HS-5 (cell line): ENCODE measurements around the gene PARP15.
"Not testable (repeated sequence)": the region's sequence is repeated elsewhere in the genome, so short reads cannot be mapped to it uniquely, and the experiment has no call there.

Experiments
- DNase-seq: peaks from one replicate; pipeline ENCODE4 v3.0.0-alpha.2; 2012; ENCODE audit warnings: low read depth

PARP15 gene

DNA sequence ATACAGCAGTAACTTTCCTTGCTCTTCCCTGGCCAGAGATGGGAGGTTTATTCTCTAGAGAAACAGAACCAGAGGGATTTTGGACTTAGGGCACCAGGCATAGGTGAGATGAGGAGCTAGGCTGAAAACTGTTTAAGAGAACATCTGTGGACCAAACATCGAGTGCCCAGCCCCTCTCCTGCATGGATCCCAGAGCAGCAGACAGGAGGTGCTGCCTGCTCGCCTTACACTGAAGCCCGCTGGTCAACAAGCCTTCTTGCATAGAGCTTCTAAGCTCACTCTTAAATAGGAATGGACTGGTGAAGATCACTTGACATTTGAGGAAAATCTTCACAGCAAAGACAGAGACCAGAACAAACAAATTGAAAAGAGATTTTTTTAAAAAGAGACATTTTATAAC is 41.2 kb downstream of the PARP15 start:
- DNase-seq = no peak

DNA sequence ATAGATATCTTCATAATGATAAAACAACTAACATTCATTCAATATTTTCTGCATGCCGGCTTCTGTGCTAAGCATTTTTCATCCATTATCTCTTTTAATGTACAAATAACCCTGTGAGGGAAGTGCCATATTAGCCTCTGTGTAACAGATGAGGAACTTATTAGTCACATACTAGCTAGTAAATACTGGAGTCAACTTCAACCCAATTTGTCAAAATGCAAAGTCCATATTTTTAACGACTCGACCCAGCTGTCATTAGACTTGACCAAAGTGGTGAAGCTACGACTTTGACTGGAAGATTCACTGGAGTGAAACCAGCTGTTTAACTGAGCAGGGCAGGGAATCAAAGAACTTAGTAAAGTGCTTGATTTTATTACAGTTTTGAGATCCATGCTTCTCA is 41.6 kb downstream of the PARP15 start:
- no peak for DNase-seq

DNA sequence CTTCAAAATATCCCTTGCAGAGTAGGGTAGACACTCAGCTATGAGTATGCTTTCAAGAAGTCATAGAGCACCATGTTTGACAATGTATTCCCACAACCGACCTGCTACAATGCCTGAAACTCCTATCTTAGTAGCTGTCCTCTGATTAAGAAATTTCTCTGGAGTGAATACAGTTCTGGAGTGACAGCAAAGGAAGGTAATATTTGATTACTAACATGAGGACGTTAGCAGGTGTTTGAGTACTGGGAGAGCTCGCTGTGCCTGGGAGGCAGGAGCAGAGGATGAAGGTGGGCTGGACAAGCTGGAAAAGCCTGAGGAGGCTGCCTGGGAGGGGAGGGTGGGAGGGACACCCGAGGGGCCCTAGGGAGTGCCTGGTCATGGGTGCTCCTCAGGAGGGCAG is 42.9 kb downstream of the PARP15 start:
- DNase-seq = no peak

DNA sequence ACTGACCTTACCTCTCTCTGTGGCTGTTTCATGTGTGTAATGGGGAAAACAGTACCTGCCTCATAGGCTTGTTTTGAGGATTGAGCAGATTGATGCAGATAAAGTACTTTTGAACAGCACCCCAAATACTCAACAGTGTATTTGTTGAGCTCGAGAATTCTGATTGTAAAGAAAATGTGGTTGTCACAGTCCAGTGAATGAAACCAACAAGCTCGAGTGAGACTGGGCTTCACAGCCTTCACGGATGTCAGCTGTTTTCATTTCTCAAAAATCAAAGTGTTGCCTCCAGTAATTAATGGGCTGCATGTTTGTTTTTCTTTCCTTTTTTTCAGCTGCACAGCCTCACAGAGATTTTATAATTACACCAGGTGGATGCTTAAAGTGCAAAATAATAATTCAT is 43.7 kb downstream of the PARP15 start:
- DNase-seq = no peak

DNA sequence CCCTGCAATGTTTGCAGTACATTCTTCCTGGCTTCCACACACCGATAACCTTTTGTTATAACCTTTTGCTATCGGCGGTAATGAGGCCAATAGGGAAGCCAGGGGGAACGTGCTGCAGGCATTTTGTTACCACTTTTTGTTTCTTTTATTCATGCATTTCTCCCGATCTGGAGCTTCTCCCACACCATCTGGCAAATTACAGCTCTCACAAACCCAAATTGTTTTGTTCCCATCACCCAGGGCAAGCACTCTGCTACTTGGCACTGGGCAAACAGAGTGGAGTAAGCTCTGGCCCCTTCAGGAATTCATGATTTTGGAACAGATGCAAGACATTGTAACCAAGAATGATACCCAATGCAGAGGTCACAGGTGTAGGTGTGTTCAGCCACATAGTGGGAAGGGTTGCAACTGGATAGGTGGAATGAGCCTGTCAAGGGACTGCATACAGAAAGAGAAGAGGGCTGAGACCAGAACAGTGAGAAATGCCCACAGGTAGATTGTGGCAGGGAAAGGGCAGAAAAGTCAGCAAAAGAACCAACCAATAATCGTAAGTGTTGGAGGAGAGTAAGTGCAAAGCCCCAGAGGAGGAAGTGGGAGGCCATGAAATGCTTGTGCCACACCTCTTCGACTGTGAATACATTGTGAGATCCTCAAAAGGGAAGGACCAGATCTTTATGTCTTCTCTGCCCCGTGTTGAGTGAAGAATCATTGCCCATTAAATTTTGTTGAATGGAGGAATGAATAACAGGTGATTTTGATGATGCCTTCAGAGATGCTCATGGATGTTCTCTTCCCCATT is 45.8 kb downstream of the PARP15 start:
- DNase-seq = no peak

DNA sequence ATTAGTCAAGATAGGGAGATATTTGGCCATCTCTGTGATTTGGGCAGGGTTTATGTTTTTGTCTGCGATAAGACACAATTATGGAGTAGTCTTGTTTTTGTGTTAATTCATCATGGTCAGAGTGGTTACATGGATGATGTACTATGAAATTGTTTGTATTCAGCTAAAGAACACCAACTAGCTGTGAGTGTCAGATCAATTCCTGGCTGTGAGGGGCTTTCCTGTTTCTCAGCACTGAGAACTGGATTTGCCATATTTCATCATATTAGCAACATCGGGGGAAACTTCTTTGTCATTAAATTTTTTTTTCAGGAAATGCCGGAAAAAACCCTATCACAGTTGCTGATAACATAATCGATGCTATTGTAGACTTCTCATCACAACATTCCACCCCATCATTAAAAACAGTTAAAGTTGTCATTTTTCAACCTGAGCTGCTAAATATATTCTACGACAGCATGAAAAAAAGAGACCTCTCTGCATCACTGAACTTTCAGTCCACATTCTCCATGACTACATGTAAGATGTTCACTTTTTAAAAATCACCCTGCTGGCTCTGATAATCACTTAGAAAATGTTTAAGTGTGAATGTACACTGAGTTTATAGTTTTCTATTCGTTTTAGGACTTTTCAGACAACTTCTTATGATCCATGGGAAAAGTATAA is 49.2 kb downstream of the PARP15 start:
- DNase-seq = no peak

DNA sequence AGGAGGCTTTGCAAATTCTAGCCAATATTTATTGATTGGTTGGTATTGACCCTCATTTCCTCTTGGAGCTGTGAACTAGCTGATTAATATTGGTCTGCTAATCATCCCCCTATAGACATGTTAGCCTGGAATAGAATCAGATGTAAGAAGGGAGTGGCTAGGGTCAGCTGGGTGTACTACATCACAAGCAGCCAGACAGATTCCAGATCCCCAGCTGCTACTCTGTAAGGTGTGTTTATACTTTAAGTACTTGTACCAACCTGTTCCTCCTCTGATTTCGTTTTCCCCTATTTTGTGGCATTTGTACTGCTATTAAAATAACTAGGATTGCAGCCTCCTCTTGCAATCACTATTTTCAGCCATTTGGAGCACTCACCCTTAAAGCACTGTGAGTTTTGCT is 49.9 kb downstream of the PARP15 start:
- no peak for DNase-seq

DNA sequence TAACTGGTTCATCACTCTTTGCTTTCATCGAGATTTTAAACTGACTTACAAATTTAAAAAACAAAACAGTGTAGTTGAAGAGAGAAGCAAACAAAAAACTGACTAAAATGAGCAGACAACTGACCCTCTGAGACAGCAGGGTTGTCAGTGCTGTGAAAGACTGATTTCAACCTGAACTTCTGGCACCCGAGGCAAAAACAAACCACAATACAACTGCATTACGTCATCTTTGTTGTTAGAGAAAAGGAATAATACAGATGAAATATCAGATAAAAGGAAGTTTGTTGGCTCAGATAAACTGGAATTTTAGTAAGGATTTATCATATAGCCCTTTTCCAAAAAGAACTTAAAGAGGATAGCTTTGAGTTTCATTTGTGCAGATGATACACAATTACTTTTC is 51.1 kb downstream of the PARP15 start:
- DNase-seq = no peak

DNA sequence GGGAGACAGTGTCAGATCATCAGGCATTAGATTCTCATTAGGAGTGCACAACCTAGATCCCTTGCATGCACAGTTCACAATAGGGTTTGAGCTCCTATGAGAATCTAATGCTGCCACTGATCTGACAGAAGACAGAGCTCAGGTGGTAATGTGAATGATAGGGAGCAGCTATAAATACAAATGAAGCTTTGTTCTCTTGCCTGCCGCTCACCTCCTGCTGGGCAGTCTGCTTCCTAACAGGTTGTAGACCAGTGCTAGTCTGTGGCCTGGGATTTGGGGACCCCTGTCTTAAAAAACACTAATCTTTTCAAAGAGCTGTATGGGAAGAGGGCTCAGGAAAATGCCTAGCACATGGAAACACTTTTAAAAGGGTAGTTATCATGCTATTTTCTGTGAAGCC is 52.3 kb downstream of the PARP15 start:
- no peak for DNase-seq

DNA sequence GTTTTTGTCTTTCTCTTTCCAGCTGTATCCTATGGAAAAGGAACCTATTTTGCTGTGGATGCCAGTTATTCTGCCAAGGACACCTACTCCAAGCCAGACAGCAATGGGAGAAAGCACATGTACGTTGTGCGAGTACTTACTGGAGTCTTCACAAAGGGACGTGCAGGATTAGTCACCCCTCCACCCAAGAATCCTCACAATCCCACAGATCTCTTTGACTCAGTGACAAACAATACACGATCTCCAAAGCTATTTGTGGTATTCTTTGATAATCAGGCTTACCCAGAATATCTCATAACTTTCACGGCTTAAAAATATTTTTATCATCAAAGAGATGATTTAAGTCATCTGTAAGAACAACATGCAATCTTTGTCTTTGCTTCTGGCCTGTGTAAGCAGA is 58.3 kb downstream of the PARP15 start:
- DNase-seq = peak; percentile 2

DNA sequence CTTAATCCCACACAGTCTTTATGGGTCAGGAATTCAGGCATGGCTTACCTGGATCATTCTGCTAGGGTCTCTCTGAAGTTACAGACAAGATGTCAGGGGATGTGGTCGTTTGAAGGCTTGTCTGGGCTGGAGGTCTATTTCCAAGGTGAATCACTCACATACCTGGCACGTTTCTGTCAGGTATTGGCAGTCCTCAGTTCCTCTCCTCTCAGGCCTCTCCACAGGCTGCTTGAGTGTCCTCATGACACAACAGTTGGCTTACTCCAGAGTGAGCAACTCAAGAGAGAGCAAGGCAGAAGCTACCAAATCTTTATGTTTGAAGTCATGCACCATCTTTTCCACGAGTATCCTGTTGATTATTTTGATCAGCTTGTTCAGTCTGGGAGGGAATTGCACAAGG is 59.2 kb downstream of the PARP15 start:
- DNase-seq = no peak

DNA sequence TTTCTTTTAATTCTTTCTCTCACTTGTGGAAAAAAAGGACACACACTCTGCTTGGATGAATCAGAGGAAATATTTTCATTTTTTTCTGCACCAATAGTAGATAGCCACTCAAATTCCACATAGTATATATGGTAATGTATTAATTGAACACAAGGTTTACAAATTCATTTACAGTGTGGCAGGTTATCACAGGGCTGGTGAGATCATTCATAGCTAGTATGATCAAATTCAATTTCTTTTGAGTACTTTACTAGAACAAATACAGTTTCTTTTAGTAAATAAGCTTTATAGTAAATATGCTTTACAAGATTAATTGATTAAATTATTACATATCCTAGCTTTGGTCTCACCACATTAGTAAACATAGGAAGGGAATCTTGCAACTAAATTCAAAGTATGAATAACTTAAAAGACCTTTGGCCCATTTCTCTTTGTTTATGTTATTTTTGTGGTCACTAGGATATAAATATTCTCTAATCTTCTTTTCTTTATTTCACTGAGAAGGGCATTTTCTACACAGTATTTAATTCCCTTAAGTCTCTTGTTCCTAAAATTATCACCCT is 63.1 kb downstream of the PARP15 start:
- no peak for DNase-seq

DNA sequence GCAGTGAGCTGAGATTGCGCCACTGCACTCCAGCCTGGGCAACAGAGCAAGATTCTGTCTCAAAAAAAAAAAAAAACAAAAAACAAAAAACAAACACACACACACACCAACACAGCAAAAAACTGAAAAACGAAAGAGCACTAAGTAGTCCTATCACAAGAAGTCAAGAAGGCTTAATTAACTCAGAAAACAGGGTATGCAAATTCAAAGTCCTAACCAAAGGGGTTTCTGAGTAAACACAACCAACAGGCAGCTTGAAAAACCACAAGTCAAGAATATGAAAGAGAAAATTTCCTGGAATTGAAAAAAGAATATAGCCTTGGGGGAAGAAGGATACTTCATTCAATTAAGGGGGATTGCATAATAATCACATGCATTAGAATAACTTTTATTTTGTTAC is 65.5 kb downstream of the PARP15 start:
- no peak for DNase-seq

DNA sequence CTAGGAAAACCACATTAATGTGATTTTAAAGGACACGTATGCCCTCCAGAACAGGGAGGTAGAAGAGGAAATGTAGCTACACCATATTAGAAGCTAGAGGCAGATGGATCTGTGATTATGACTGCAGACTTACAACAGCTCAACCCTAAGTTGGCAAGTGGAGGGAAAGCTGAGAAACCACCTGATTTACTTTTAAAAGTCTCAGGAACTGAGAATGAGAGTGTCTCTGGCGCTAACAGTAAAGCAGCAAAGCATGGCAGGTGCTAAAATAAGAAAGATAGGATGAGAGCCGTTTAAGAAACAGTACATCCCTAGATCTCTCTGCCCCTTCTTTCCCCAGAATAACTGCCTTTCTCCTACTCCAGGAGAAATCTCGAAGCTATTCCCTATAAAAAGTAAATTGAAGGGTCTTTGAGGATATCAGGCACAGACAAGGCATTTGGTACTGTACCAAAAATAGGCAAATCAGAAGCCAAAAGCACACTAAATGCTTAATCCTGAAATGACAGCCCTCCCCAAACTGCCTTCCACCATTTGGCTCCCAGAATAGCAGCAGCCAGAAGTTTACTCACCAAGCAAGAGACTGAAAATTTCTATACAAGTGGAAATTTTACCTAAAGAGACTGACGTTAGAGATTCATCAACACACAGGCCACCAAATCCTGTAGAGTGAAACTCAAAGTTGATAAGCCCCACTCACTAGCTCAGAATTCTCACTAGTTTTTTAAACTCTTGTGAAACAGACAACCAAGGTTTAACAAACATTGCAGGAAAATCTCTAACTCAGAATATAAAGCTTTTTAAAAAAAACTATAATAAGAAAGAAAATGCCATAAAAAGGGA is 68.9 kb downstream of the PARP15 start:
- no peak for DNase-seq

DNA sequence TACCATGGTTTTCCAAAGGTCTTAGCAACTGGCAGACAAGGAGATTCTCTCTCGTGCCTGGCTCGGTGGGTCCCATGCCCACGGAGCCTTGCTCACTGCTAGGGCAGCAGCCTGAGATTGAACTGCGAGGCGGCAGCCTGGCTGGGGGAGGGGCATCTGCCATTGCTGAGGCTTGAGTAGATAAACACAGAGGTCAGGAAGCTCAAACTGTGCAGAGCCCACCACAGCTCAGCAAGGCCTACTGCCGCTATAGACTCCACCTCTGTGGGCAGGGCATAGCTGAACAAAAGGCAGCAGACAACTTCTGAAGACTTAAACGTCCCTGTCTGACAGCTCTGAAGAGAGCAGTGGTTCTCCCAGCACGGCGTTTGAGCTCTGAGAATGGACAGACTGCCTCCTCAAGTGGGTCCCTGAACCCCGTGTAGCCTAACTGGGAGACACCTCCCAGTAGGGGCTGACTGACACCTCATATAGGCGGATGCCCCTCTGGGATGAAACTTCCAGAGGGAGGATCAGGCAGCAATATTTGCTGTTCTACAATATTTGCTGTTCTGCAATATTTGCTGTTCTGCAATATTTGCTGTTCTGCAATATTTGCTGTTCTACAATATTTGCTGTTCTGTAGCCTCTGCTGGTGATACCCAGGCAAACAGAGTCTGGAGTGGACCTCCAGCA is 73.9 kb downstream of the PARP15 start:
- not testable (repeated sequence) for DNase-seq

DNA sequence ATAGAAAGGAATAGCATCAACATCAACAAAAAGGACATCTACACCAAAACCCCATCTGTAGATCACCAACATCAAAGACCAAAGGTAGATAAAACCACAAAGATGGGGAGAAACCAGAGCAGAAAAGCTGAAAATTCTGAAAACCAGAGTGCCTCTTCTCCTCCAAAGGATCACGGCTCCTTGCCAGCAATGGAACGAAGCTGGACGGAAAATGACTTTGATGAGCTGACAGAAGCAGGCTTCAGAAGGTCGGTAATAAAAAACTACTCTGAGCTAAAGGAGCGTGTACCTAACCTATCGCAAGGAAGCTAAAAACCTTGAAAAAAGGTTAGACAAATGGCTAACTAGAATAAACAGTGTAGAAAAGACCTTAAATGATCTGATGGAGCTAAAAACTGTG is 74.5 kb downstream of the PARP15 start:
- not testable (repeated sequence) for DNase-seq

DNA sequence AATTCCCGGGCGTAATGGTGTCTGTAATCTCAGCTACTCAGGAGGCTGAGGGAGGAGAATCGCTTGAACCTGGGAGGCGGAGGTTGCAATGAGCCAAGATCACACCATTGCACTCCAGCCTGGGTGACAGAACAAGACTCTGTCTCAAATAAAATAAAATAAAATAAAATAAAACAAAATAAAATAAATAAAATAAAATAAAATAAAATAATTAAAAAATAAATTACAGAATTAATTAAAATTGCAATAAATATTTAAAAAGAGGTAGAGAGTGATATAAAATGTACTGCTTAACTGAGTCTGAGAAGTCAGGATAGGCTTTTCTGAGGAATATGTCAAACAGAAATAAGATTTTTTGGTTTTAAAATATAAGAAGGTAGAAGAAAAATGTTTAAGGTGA is 80.9 kb downstream of the PARP15 start:
- DNase-seq = not testable (repeated sequence)

DNA sequence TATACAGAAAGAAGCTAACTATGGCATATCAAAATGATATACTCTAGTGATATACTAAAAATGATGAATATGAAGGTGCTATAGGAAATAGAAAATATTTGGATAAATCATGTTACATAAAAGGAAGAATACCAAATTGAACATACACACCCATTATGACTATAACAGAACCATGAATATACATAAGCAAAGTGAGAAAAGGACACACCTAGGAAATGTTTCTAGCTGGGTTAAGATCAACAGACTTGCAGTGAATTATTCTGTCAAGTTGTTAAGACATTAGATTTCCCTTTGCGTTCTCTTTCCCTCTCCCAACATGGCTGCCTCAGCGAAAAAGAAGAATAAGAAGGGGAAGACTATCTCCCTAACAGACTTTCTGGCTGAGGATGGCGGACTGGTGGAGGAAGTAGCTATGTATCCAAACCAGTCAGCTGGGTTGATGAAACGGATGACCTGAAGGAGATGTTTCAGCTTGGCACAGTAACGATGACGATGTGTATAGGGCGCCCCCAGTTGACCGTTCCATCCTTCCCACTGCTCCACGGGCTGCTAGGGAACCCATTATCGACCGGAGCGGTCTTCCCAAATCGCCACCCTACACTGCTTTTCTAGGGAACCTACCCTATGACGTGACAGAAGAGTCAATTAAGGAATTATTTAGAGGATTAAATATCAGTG is 83.0 kb downstream of the PARP15 start:
- DNase-seq = no peak

DNA sequence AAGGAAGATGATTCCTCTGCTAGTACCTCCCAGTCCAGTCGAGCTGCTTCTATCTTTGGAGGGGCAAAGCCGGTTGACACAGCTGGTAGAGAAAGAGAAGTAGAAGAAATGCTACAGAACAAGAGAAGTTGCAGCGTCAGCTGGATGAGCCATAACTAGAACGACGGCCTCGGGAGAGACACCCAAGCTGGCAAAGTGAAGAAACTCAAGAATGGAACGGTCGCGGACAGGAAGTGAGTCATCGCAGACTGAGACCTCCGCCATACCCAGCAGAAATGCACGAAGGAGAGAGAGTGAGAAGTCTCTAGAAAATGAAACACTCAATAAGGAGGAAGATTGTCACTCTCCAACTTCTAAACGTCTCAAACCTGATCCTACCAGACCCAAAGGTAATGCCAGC is 84.2 kb downstream of the PARP15 start:
- DNase-seq = no peak

DNA sequence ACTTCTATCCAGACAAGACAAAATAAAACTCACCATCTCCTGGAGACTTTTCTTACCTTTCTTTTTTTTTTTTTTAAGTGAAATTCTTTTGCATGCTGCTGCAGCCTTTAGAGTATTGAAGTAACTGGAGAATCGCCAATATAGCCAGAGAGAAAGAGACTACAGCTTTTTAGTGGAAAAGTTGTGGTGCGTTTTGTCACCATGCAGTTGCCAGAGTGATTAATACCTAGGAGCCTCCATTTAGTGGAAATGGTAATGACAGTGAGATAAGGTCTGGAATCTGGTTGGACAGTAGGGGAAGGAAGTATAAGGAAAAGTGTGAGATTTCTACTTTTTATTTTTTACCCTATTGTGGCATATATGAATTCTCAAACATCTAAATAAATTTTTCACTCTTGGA is 85.1 kb downstream of the PARP15 start:
- DNase-seq = no peak

DNA sequence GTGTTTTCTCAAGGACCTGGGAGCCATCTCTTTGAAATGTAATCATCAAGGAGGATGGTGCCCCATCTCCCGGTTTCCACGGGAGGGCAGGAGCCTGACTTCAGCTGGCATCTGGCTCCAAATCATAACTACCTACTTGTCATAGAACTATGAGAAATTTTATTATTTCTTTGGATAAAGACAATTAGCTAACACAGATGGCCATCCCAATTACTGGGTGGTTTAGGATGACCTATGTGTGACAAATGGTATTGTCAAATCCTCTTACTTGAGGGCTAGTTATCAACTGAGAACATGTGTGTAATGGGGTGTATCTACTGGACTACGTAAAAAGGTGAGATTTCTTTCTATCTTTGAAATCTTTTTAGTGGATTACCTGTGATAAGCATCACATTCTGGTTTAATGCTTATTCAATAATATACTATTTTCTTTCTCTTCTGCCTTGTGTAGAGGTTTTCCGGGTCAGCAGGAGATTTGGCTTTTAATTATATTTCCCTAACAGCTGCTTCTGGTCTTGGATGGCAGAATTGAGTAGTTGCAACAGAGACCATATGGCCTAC is 87.9 kb downstream of the PARP15 start:
- no peak for DNase-seq
